Gastroesophageal sphincter (tissue), 4 donors: Measurements from ENCODE around the gene FGFRL1. TPM values are rescaled to one million over a fixed set of nuclear protein-coding genes. Genes with fewer than 3 reads are reported as not detected.

ENCODE experiments used
- ATAC-seq: fragments of 150-250 bp; one replicate; pipeline ENCODE4 v1.9.1; 2016; ENCODE audit warnings: mild to moderate bottlenecking, moderate library complexity
- H3K27ac ChIP-seq, 4 donors: fragments of 200-600 bp; sonication (generic) in 3 of 4; 1 replicate in 3 of 4; 2 replicates in 1 of 4; pipeline ENCODE4 v1.5.1; 2016 to 2019
- H3K27me3 ChIP-seq: fragments of 200-600 bp; sonication (generic); one replicate; pipeline ENCODE4 v1.5.1; 2019
- H3K36me3 ChIP-seq, 2 donors: fragments of 200-600 bp; sonication (generic); one replicate each; pipeline ENCODE4 v1.5.1; 2019; ENCODE audit warnings: control low read depth in 1 of 2
- H3K4me1 ChIP-seq, 3 donors: fragments of 200-600 bp; sonication (generic); 1 replicate in 2 of 3; 2 replicates in 1 of 3; pipeline ENCODE4 v1.5.1; 2016 to 2019; ENCODE audit warnings: control low read depth in 2 of 3
- H3K4me3 ChIP-seq, 2 donors: fragments of 200-600 bp; sonication (generic); one replicate each; pipeline ENCODE4 v1.5.1; 2019; ENCODE audit warnings: mild to moderate bottlenecking in 1 of 2, moderate library complexity in 1 of 2
- H3K9me3 ChIP-seq, 3 donors: fragments of 200-600 bp; sonication (generic); one replicate each; pipeline ENCODE4 v1.5.1; 2017 to 2019; ENCODE audit warnings: control low read depth in 2 of 3
- CTCF ChIP-seq, 4 experiments: fragments of 200-600 bp in 2 of 4; fragments of 450-650 bp in 2 of 4; sonication (generic) in 1 of 4; IDR thresholded peaks; one replicate each; pipeline ENCODE4 v1.5.1; 2017 to 2019; ENCODE audit warnings: antibody characterized with exemption in 4 of 4, mild to moderate bottlenecking in 2 of 4, moderate library complexity in 2 of 4
- EP300 ChIP-seq: sonication (generic); formaldehyde crosslinking; IDR thresholded peaks from one replicate; pipeline ENCODE4 v1.6.1; 2017; ENCODE audit warnings: antibody characterized with exemption, mild to moderate bottlenecking
- POLR2A ChIP-seq, 2 donors: fragments of 450-650 bp; IDR thresholded peaks; one replicate each; pipeline ENCODE4 v1.6.1; 2017; ENCODE audit warnings: antibody characterized with exemption in 2 of 2, mild to moderate bottlenecking in 2 of 2, moderate library complexity in 1 of 2
- POLR2AphosphoS5 ChIP-seq: sonication (generic); formaldehyde crosslinking; IDR thresholded peaks from one replicate; pipeline ENCODE4 v1.6.1; 2017; ENCODE audit warnings: antibody characterized with exemption
- WGBS, 2 donors: methylation state at CpG; one replicate each; pipeline ENCODE4 v1.1.5; 2018; ENCODE audit warnings: low coverage in 1 of 2; 5-methylcytosine and 5-hydroxymethylcytosine counted together
- total RNA-seq, 4 donors: library from RNA; depleted of rRNA; stranded (reverse); fragments of >200 nt; gene quantifications; one replicate each; pipeline ENCODE4 v1.1.0, GENCODE V29; 2016

Gene FGFRL1
- total RNA-seq, 4 donors from 2014 or later = 21.9 to 36.8 (median 25.4) TPM

- H3K27ac ChIP-seq = no peak overlapping the region
- H3K36me3 ChIP-seq = no peaks in the 10 kb centered on the region
- H3K4me1 ChIP-seq = peaks cover 0 to 34% (median 24%) of the 10 kb centered on the region in 3 donors
- peaks cover 99% of the 10 kb centered on the region for H3K27me3 ChIP-seq
- no peaks in the 10 kb centered on the region for H3K9me3 ChIP-seq
- ATAC-seq = peak; percentile 42
- WGBS, 2 donors = 0% methylated on average over 1 of the region's 54 CpGs; no CpG with 5 or more reads in 1 of the 2 donors
- H3K4me3 ChIP-seq = peak overlapping the region in 1 of 2 donors; percentile 23
- no peak for TF ChIP-seq POLR2AphosphoS5
- TF ChIP-seq EP300 = no peak
- no peak for TF ChIP-seq POLR2A (IDR thresholded peaks at IDR 0.05)
- no peak for TF ChIP-seq CTCF (IDR thresholded peaks at IDR 0.05)
These were observed 9.2 kb upstream of the FGFRL1 start for GRCh38 chr4:1002131-1002630.

GRCh38 chr4:1002631-1003251 lies 8.7 kb upstream of the FGFRL1 start:
- Histone ChIP-seq H3K27me3 (peaks cover 96% of the 10 kb centered on the region), H3K4me1 (peaks cover 0 to 28% (median 20%) of the 10 kb centered on the region in 3 donors), H3K4me3 (peak overlapping the region in 1 of 2 donors; percentile 23), H3K36me3 (no peaks in the 10 kb centered on the region), H3K9me3 (no peaks in the 10 kb centered on the region), H3K27ac (no peak overlapping the region)
- ATAC-seq = no peak
- no peak for TF ChIP-seq POLR2AphosphoS5
- no CpG with 5 or more reads among the region's 75 CpGs for WGBS, 2 donors

GRCh38 chr4:1003271-1004070 lies 8.0 kb upstream of the FGFRL1 start:
- peak overlapping the region in 1 of 2 donors; percentile 14 for H3K4me3 ChIP-seq
- ATAC-seq = no peak
- H3K27me3 ChIP-seq = peaks cover 95% of the 10 kb centered on the region
- H3K27ac ChIP-seq = no peak overlapping the region
- no peaks in the 10 kb centered on the region for H3K9me3 ChIP-seq
- TF ChIP-seq POLR2AphosphoS5 (no peak), CTCF (IDR thresholded peaks at IDR 0.05) (no peak), EP300 (no peak), POLR2A (IDR thresholded peaks at IDR 0.05) (no peak)
- 80 to 93% methylated on average over 1 to 2 of the region's 63 CpGs for WGBS, 2 donors
- H3K4me1 ChIP-seq = peaks cover 0 to 22% (median 16%) of the 10 kb centered on the region in 3 donors
- no peaks in the 10 kb centered on the region for H3K36me3 ChIP-seq

- peaks cover 94% of the 10 kb centered on the region for H3K27me3 ChIP-seq
These were observed 7.4 kb upstream of the FGFRL1 start for GRCh38 chr4:1004071-1004418.

More at GRCh38 chr4:1004071-1004418, 7.4 kb upstream of the FGFRL1 start:
- TF ChIP-seq POLR2AphosphoS5 (no peak), CTCF (IDR thresholded peaks at IDR 0.05) (no peak), POLR2A (IDR thresholded peaks at IDR 0.05) (no peak), EP300 (no peak)
- no peaks in the 10 kb centered on the region for H3K36me3 ChIP-seq
- 87% methylated on average over 5 of the region's 13 CpGs; no CpG with 5 or more reads in 1 of the 2 donors for WGBS, 2 donors
- ATAC-seq = no peak
- H3K27ac ChIP-seq = no peak overlapping the region
- H3K4me1 ChIP-seq = peaks cover 0 to 28% (median 21%) of the 10 kb centered on the region in 3 donors
- no peak overlapping the region for H3K4me3 ChIP-seq
- H3K9me3 ChIP-seq = no peaks in the 10 kb centered on the region
